VCaP (cell line): Measurements from ENCODE around the gene KCNG4.

Source experiments
- H3K27ac ChIP-seq: fragments of 450-650 bp; 2 replicates; pipeline ENCODE4 v1.5.1; 2017
- CTCF ChIP-seq: fragments of 450-650 bp; conservative IDR thresholded peaks from 2 replicates; pipeline ENCODE4 v1.5.1; 2017; ENCODE audit warnings: mild to moderate bottlenecking, moderate library complexity

KCNG4 gene

DNA sequence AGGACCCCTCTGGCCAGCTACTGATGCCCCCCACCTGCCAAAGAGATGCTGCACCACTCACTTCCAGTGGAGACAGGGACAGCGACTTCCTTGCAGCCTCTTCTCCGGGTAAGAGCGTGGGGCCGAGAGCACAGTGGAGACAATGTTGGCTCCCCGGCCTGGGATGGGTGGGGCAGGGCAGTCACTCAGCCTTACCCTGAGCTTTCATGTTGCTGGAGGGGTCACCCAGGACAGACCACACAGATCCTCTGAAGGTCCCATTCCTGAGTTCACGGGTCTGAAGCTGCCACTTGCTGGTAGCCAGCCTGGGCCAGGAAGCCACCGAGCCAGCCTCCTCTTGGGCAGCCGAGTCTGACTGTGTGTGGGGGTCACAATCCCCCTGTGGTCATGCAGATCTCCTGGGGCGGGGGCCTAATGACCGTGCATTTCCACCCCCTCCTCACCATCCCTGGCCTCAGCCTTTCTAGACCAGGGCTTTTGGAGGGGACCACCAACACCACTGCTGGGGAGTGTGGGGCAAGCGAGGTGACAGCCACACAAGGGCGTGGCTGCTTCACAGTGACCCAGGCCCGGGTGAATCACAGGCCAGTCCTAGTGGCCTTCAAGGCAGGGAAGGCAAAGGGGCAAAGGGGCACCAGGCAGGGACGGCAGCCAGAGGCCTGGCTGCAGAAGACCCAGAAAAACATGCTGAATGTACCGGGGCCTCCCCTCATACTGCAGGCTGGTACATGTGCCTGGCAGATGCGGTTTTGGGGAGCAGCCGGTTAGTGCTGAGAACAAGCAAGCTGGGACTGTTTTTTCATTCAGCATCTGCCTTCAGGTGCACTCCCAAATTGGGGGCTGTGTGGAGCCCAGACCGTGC lies 63.4 kb downstream of the KCNG4 start:
- H3K27ac ChIP-seq: no peak overlapping the region
- TF ChIP-seq CTCF: no peak

- H3K27ac ChIP-seq: no peak overlapping the region
- no peak for TF ChIP-seq CTCF
Observed at GRCh38 chr16:84175350-84176081, 64.3 kb downstream of the KCNG4 start.

GRCh38 chr16:84174396-84174795 lies 65.4 kb downstream of the KCNG4 start:
- H3K27ac ChIP-seq: no peak overlapping the region
- no peak for TF ChIP-seq CTCF

DNA sequence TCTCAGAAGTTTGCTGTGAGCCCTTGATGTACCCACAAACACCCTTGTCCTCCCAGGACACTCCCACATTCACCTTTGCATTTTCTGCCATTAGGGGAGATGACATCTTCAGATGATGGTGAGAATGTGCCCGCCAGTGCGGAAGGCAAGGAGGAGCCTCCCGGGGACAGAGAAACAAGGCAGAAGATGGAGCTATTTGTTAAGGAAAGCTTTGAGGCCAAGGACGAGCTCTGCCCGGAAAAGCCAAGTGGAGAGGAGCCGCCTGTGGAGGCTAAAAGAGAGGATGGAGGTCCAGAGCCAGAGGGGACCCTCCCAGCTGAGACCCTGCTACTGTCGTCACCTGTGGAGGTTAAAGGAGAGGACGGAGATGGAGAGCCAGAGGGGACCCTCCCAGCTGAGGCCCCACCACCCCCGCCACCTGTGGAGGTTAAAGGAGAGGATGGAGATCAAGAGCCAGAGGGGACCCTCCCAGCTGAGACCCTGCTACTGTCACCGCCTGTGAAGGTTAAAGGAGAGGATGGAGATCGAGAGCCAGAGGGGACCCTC lies 70.0 kb downstream of the KCNG4 start:
- no peak for TF ChIP-seq CTCF
- H3K27ac ChIP-seq: no peak overlapping the region
